AG04449 (cell line): ENCODE measurements around the gene TMEM43.

Source experiments
- CTCF ChIA-PET: fragments of 350-600 bp; formaldehyde crosslinking; extraction: SDS; loops from one replicate; lab custom pipeline; 2021; ENCODE audit warnings: antibody characterized with exemption; lab: Yijun Ruan, JAX
- POLR2A ChIA-PET: fragments of 400-600, 350-600 bp; formaldehyde crosslinking; extraction: SDS; loops from one replicate; lab custom pipeline; 2020; ENCODE audit warnings: antibody characterized with exemption, inconsistent platforms; lab: Yijun Ruan, JAX
- DNase-seq: peaks from one replicate; pipeline ENCODE4 v3.0.0-alpha.2; 2010; ENCODE audit warnings: low read depth, low spot score
- H3K4me3 ChIP-seq: 2 replicates; pipeline ENCODE4 v1.5.1; 2011; ENCODE audit warnings: low read depth, mild to moderate bottlenecking, control low read depth, low read length
- CTCF ChIP-seq: IDR thresholded peaks from one replicate; pipeline ENCODE4 v1.5.1; 2011; ENCODE audit warnings: mild to moderate bottlenecking, moderate library complexity, low read length, control low read depth, inconsistent platforms; ENCODE audit not compliant: insufficient read depth; ENCODE audit errors: missing control alignments

TMEM43 gene

DNA sequence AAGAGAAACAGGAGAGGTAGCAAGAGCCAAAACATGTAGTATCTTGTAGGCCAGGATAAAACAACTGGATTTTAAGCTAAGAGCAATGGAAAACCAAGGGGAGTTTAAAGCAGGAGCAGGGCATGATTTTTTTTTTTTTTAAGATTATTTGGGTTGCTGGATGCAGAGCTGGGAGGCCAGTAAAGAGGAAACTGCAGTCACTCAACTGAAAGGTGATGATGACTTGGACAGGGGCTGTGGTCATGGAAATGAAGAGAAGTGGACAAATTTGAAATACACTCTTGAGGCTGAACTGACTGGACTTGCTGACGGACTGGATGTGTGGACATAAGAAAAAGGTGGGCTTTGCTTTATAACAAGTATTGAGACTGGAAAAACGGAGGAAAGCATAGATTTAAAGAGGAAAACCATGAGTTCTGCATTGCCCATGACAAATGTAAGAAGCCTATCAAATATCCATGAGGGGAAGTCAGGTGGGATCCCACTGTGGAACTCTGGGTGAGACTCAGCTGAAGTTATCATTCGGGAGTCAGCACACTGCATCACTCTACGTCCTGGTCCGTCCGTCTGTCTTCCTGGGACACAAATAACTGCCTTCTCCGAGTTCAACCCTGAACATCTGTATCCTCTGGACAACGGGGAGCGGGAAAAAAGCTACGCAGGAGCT, 52.9 kb downstream of the TMEM43 start:
- CTCF ChIA-PET = interaction anchor here (0.6 to 3.1 kb wide), 6 partner anchors 24 to 374 kb away, joined by 3 to 41 read pairs (median 5); partner anchors contain the start of genes CHCHD4 and TMEM43
- no peak for DNase-seq
- POLR2A ChIA-PET = interaction anchor here (0.7 to 2.2 kb wide), 9 partner anchors 8 to 769 kb away, joined by 3 to 22 read pairs (median 6); partner anchors contain the start of genes CHCHD4 and TMEM43
- no peak for TF ChIP-seq CTCF
- H3K4me3 ChIP-seq = peak overlapping the region; percentile 82

- TF ChIP-seq CTCF = no peak
- ChIA-PET CTCF (interaction anchor here (0.6 to 3.1 kb wide), 10 partner anchors 8 to 373 kb away, joined by 3 to 41 read pairs (median 3); partner anchors contain the start of genes CHCHD4 and TMEM43), POLR2A (interaction anchor here (0.6 to 2.2 kb wide), 19 partner anchors 8 to 768 kb away, joined by 3 to 22 read pairs (median 4); partner anchors contain the start of genes CCDC174, CHCHD4 and TMEM43)
- peak within 1 kb of the TSS; percentile 95 for H3K4me3 ChIP-seq
- peak; percentile 97 for DNase-seq
These were observed 53.6 kb downstream of the TMEM43 start, which contains the start of the genes LSM3 and XPC for GRCh38 chr3:14178247-14179113. Gene LSM3, plus strand, starts transcription at chr3:14178817. Its CDS starts 44 bp downstream, at chr3:14178861. Gene XPC, minus strand, starts transcription at chr3:14178601. Its CDS starts 33 bp downstream, at chr3:14178568.

DNA sequence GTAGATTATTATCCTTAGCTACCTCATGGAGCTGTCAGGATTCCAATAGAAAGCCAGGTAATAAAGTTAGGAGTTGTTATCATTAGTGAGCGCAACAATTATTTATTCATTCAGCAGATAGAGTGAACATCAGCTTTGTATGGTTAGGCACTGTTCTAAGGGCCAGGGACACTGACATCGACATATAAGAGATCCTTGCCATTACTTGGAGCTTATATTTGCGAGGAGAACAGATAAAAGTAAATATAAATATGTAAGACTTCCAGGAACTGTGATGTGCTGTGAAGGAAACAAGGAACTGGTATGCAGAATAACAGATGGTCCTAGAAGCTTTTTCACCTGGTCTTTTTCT, 54.2 kb downstream of the TMEM43 start:
- TF ChIP-seq CTCF = no peak
- POLR2A ChIA-PET = interaction anchor here (0.6 to 2.2 kb wide), 17 partner anchors 9 to 768 kb away, joined by 3 to 22 read pairs (median 5); partner anchors contain the start of genes CCDC174, CHCHD4 and TMEM43
- H3K4me3 ChIP-seq = peak overlapping the region; percentile 95
- DNase-seq = no peak
- CTCF ChIA-PET = interaction anchor here (0.7 to 3.1 kb wide), 9 partner anchors 9 to 373 kb away, joined by 3 to 41 read pairs (median 3); no protein-coding TSS in a partner anchor

- ChIA-PET POLR2A (no interaction called here), CTCF (interaction anchor here (1.1 to 3.1 kb wide), 5 partner anchors 10 to 288 kb away, joined by 3 to 41 read pairs (median 5); no protein-coding TSS in a partner anchor)
- no peak for DNase-seq
- H3K4me3 ChIP-seq = no peak overlapping the region
- TF ChIP-seq CTCF = no peak
These were observed 54.9 kb downstream of the TMEM43 start for GRCh38 chr3:14179795-14180194.

DNA sequence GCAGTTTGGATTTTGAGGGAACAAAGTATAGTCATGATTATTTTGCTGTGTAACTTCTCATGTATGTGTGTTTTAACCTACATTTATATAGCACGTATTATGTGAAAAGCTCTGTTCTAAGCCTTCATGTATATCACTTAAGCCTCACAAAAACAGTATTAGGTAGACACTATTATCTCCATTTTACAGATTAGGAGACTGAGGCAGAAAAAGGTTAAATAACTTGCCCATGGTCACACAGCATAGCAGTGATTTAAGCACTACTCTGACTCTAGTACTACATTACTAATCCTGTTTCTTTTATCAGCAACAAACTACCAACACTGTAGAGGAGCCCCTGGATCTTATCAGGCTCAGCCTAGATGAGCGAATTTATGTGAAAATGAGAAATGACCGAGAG, 56.4 kb downstream of the TMEM43 start:
- ChIA-PET CTCF (interaction anchor here (2.0 kb wide), 1 partner anchor 287 kb away, joined by 5 read pairs; no protein-coding TSS in a partner anchor), POLR2A (no interaction called here)
- TF ChIP-seq CTCF = no peak
- no peak overlapping the region for H3K4me3 ChIP-seq
- DNase-seq = no peak
